ENCODE results near the gene FOXN3. TPM values are rescaled to one million over a fixed set of nuclear protein-coding genes. Genes with fewer than 3 reads are reported as not detected.

The FOXN3 gene
- total RNA-seq, 1 donor from 2014 or later: 41.4 TPM

DNA sequence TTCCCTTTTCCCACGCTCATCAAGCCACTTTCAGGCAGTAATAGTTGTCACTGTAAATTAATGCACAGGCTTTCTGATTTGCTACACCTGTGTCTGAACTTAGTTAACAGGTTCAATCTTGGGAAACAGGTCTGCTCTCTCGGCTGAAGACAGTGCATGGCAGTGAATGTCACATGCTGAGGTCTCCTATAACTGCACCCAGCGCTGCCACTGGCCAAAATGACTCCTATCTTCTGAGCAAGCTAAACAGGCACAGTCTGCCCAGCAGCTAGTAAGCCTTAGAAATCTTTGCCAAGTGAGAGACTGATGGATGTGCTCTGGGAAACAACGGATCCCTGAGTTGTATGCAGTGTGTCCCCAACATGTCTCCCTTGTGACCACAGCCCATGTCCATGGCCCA lies 25.2 kb upstream of the FOXN3 start:
- H3K27ac Mint-ChIP-seq (ENCODE audit: unreplicated experiment): no peak overlapping the region

DNA sequence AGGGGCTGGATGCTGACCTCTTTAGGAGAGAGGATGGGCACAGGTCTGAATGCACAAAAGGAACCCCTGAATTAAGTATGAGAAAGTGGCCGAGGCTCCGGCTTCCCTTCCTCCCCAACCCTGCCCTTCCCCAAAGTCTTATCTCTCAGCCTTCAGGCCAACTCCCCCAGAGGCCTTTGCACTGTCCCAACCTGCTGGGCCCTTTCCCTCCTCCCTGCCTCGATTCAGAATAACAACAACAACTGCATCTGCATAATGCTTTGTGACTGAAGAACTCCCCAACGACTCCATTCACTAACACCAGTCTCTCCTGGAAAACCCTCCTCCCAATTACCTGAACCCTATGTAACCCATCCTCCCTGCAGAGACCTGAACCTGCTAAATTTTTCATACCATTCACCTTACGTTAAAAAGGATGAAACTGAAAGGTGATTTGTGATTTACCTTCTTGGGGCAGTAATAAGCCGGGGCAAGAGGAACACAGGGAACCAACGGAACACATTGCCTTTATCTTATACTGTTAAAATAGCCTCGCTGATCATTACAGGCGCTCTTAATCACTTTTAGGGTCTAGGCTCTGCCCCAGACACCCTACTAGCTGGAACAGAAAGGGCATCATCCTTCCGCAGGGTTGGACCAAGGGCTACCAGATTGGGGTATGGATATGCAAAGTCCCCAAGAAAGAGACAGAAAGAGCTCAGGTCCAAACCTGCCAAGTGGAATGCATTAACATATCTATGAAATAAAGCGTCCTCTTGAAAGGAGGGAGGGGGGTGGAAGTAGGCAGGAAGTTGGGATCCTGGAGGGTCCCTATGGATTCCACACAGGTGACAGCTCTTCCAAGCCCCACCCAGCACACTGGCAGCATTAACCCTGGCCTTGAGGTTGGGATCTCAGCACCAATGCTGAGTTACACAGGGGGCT lies 24.2 kb upstream of the FOXN3 start:
- no peaks in the 10 kb centered on the region for H3K4me1 Mint-ChIP-seq
- H3K27me3 Mint-ChIP-seq (ENCODE audit: low read depth): no peaks in the 10 kb centered on the region
- H3K9me3 Mint-ChIP-seq: no peaks in the 10 kb centered on the region
- DNase-seq (ENCODE audit: low read depth, low spot score): no peak
- no peak overlapping the region for H3K4me3 Mint-ChIP-seq
- TF ChIP-seq, protein P1, sequence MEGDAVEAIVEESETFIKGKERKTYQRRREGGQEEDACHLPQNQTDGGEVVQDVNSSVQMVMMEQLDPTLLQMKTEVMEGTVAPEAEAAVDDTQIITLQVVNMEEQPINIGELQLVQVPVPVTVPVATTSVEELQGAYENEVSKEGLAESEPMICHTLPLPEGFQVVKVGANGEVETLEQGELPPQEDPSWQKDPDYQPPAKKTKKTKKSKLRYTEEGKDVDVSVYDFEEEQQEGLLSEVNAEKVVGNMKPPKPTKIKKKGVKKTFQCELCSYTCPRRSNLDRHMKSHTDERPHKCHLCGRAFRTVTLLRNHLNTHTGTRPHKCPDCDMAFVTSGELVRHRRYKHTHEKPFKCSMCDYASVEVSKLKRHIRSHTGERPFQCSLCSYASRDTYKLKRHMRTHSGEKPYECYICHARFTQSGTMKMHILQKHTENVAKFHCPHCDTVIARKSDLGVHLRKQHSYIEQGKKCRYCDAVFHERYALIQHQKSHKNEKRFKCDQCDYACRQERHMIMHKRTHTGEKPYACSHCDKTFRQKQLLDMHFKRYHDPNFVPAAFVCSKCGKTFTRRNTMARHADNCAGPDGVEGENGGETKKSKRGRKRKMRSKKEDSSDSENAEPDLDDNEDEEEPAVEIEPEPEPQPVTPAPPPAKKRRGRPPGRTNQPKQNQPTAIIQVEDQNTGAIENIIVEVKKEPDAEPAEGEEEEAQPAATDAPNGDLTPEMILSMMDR (conservative IDR thresholded peaks at IDR 0.05): no peak
- no peak overlapping the region for H3K27ac Mint-ChIP-seq (ENCODE audit: unreplicated experiment)
- no peaks in the 10 kb centered on the region for H3K36me3 Mint-ChIP-seq (ENCODE audit: low read depth)

More for the DNA sequence above, 25.2 kb upstream of the FOXN3 start:
- no peaks in the 10 kb centered on the region for H3K27me3 Mint-ChIP-seq (ENCODE audit: low read depth)
- H3K4me1 Mint-ChIP-seq: no peaks in the 10 kb centered on the region
- H3K36me3 Mint-ChIP-seq (ENCODE audit: low read depth): no peaks in the 10 kb centered on the region
- H3K9me3 Mint-ChIP-seq: no peaks in the 10 kb centered on the region
- no peak overlapping the region for H3K4me3 Mint-ChIP-seq
- no peak for DNase-seq (ENCODE audit: low read depth, low spot score)
- TF ChIP-seq, protein P1 (conservative IDR thresholded peaks at IDR 0.05): no peak

DNA sequence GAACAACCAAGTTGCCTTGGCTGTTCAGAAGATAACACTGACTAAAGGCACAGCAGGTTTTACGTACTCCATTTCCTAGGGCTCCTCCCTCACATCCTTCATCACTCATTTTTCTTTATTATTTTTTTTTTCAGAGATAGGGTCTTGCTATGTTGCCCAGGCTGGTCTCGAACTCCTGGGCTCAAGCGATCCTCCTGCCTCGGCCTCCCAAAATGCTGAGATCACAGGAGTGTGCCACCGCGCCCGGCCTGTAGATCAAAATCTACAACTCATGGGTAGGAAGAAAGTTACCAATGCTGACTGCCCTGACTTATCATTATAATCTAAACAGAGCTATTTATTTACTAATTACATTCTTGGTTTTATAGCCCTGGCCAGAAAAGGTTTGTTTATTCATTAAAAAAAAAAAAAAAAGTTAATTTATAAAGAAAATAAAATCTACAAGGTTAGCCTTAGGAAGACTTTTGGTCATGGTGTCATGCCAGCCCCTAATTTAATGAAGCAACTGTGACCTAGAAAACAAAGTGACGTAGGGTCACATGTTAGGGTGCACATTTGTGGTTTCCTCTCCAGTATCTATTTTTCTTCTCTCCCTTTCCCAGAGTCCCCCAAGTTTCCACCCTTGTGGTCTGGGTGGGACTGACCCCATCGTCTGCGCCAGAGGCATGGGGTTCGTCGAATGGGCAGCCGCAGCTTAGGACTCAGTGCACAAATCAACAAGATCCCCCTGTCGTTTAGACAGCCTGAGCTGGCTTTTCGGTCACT lies 19.0 kb upstream of the FOXN3 start:
- Mint-ChIP-seq H3K27ac (ENCODE audit: unreplicated experiment) (no peak overlapping the region), H3K27me3 (ENCODE audit: low read depth) (no peaks in the 10 kb centered on the region), H3K4me3 (no peak overlapping the region), H3K9me3 (no peaks in the 10 kb centered on the region), H3K4me1 (no peaks in the 10 kb centered on the region), H3K36me3 (ENCODE audit: low read depth) (peaks cover 2% of the 10 kb centered on the region)
- no peak for DNase-seq (ENCODE audit: low read depth, low spot score)
- TF ChIP-seq, protein P1 (conservative IDR thresholded peaks at IDR 0.05): no peak

DNA sequence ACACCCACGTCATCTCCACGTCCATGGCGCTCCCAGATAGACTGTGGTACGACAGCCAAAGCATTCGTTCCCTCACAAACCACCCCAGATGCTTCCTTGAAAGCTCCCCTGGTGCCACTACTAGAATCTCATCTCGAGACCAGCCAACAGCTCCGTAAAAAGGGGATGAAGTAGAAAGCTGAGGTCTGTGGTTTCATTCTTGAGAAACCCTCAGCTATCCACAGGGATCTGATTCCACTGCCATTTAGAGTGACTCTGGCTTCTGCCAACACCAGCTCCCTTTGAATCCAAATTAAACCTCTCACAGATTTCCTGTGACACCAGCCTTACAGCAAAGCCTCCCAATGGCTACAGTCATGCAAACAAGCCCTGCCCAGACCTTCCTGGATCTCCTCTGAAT lies 18.5 kb upstream of the FOXN3 start:
- peaks cover 2% of the 10 kb centered on the region for H3K36me3 Mint-ChIP-seq (ENCODE audit: low read depth)
- no peak overlapping the region for H3K27ac Mint-ChIP-seq (ENCODE audit: unreplicated experiment)
- H3K9me3 Mint-ChIP-seq: no peaks in the 10 kb centered on the region
- no peaks in the 10 kb centered on the region for H3K27me3 Mint-ChIP-seq (ENCODE audit: low read depth)
- no peak for DNase-seq (ENCODE audit: low read depth, low spot score)
- no peak overlapping the region for H3K4me3 Mint-ChIP-seq
- TF ChIP-seq, protein P1 (conservative IDR thresholded peaks at IDR 0.05): no peak
- peaks cover 3% of the 10 kb centered on the region for H3K4me1 Mint-ChIP-seq

DNA sequence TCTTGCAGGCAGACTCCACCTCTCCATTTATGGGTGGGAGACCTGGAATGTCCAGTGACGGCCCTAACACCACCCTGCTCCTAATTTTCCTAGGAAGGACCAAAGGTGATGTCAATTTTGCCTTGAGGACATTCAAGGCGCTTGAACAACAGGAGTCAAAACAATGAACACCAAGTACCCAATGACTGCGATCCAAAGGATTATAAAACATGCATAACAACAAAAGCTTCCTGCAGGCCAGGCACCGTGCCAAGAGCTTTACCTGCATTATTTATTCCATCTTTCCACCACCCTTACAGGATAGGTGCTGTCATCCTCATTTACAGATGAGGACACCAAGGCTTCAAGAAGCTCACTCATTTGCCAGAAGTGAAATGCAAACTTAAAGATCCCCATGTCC lies 15.2 kb upstream of the FOXN3 start:
- Mint-ChIP-seq H3K27me3 (ENCODE audit: low read depth) (no peaks in the 10 kb centered on the region), H3K4me3 (no peak overlapping the region), H3K27ac (ENCODE audit: unreplicated experiment) (no peak overlapping the region), H3K4me1 (peaks cover 26% of the 10 kb centered on the region), H3K9me3 (no peaks in the 10 kb centered on the region), H3K36me3 (ENCODE audit: low read depth) (peaks cover 2% of the 10 kb centered on the region)
- no peak for DNase-seq (ENCODE audit: low read depth, low spot score)
- TF ChIP-seq, protein P1 (conservative IDR thresholded peaks at IDR 0.05): no peak

Measured in neural crest cell (in vitro differentiated cells).